HepG2 (cell line): ENCODE results near the gene PKP4. TPM values are rescaled to one million over a fixed set of nuclear protein-coding genes. Genes with fewer than 3 reads are reported as not detected.

ENCODE experiments used
- ATAC-seq: fragments of 200-7000 bp; cut with Tn5 transposase; 3 replicates; pipeline ENCODE4 v1.9.1; 2020; ENCODE audit warnings: mild to moderate bottlenecking, moderate library complexity
- BruUV-seq: library from RNA; stranded (reverse); fragments of 400-500 nt; replicated peaks from 2 replicates; lab custom pipeline; 2021; lab: Mats Ljungman, UMichigan
- CTCF ChIA-PET: fragments of 300-600 bp; formaldehyde crosslinking; extraction: SDS; loops from one replicate; lab custom pipeline; 2021; ENCODE audit warnings: low total read pairs, inconsistent platforms, low intra/inter-chr PET ratio; lab: Yijun Ruan, JAX
- POLR2A ChIA-PET: fragments of 350-600 bp; sonication (Branson Sonifier 250); formaldehyde crosslinking; loops from one replicate; lab custom pipeline; 2020; ENCODE audit warnings: antibody characterized with exemption, inconsistent platforms; lab: Yijun Ruan, JAX
- DNase-seq: peaks from one replicate; pipeline ENCODE4 v3.0.0-alpha.2; 2015; ENCODE audit warnings: low spot score
- FAIRE-seq: peaks from 3 replicates; lab custom pipeline; 2011; peaks lifted over from hg19 to GRCh38; lab: Jason Lieb, UNC
- H2AFZ ChIP-seq: one replicate; pipeline ENCODE4 v1.6.1; 2011; ENCODE audit warnings: low read length, inconsistent platforms
- H3K27ac ChIP-seq: fragments of 300-600 bp; 3 replicates; pipeline ENCODE4 v1.8.0; 2011; ENCODE audit warnings: mixed run types, mild to moderate bottlenecking, mixed read lengths, low read length, inconsistent platforms; ENCODE audit not compliant: insufficient read depth; ENCODE audit errors: extremely low read length
- H3K27me3 ChIP-seq, 2 experiments: fragments of 200-600 bp in 1 of 2; 2 replicates in 1 of 2; 3 replicates in 1 of 2; pipeline versions ENCODE4 v1.6.0 to v1.8.0; 2011; ENCODE audit warnings: low read length in 2 of 2, mild to moderate bottlenecking in 2 of 2, moderate library complexity in 2 of 2, inconsistent platforms in 1 of 2; ENCODE audit not compliant: insufficient read depth in 2 of 2, control insufficient read depth in 1 of 2
- H3K36me3 ChIP-seq, 2 experiments: fragments of 200-600 bp in 1 of 2; replicated peaks in 1 of 2; 2 replicates in 1 of 2; 3 replicates in 1 of 2; pipeline versions ENCODE4 v1.5.1 to v1.8.0; 2011; ENCODE audit warnings: low read length in 2 of 2, inconsistent platforms in 1 of 2; ENCODE audit not compliant: insufficient read depth in 2 of 2, control insufficient read depth in 1 of 2
- H3K4me1 ChIP-seq: 2 replicates; pipeline ENCODE4 v1.5.1; 2012; ENCODE audit warnings: low read length, inconsistent platforms; ENCODE audit not compliant: insufficient read depth
- H3K4me2 ChIP-seq: 2 replicates; pipeline ENCODE4 v1.6.0; 2011; ENCODE audit warnings: low read depth, low read length, inconsistent platforms
- H3K4me3 ChIP-seq, 3 experiments: fragments of 200-600 bp in 1 of 3; sonication (generic), shearing (Covaris generic) in 1 of 3; replicated peaks in 1 of 3; 2 replicates each; pipeline ENCODE4 v1.5.1; 2011 to 2016; ENCODE audit warnings: low read length in 3 of 3, inconsistent platforms in 2 of 3, low read depth in 2 of 3, mild to moderate bottlenecking in 2 of 3, control low read depth in 1 of 3, mixed read lengths in 1 of 3; ENCODE audit not compliant: insufficient read depth in 1 of 3
- H3K79me2 ChIP-seq: one replicate; pipeline ENCODE4 v1.6.1; 2011; ENCODE audit warnings: low read length, inconsistent platforms; ENCODE audit not compliant: insufficient read depth
- H3K9ac ChIP-seq: 2 replicates; pipeline ENCODE4 v1.6.0; 2011; ENCODE audit warnings: mild to moderate bottlenecking, low read depth, low read length, inconsistent platforms; ENCODE audit not compliant: insufficient read depth
- H3K9me3 ChIP-seq: 2 replicates; pipeline ENCODE4 v1.5.1; 2012; ENCODE audit warnings: mild to moderate bottlenecking, low read length
- H4K20me1 ChIP-seq: 2 replicates; pipeline ENCODE4 v1.6.0; 2011; ENCODE audit warnings: inconsistent platforms, mild to moderate bottlenecking, low read length, moderate library complexity; ENCODE audit not compliant: insufficient read depth
- GFI1 ChIP-seq: sonication (generic); formaldehyde crosslinking; IDR thresholded peaks from 2 replicates; pipeline ENCODE4 v1.5.0; 2020; ENCODE audit warnings: missing genetic modification reagents, mild to moderate bottlenecking, borderline replicate concordance
- MXD4 ChIP-seq: IDR thresholded peaks from 2 replicates; pipeline ENCODE4 v1.6.1; 2016; ENCODE audit warnings: mild to moderate bottlenecking, missing biosample characterization, missing genetic modification reagents
- MYC ChIP-seq: sonication (generic); formaldehyde crosslinking; IDR thresholded peaks from 2 replicates; pipeline ENCODE4 v1.9.0; 2021; ENCODE audit warnings: missing genetic modification reagents, borderline replicate concordance
- SRSF4 ChIP-seq: fragments of 200-400 bp; formaldehyde crosslinking; IDR thresholded peaks from one replicate; pipeline ENCODE4 v1.6.1; 2018; ENCODE audit warnings: mild to moderate bottlenecking, low read depth, low read length, moderate library complexity; ENCODE audit not compliant: poor library complexity, severe bottlenecking
- ZEB1 ChIP-seq: IDR thresholded peaks from 2 replicates; pipeline ENCODE4 v1.6.1; 2012; ENCODE audit warnings: mild to moderate bottlenecking, low read depth, inconsistent platforms; ENCODE audit not compliant: insufficient replicate concordance
- ZUFSP ChIP-seq: sonication (generic); formaldehyde crosslinking; IDR thresholded peaks from 2 replicates; pipeline ENCODE4 v1.9.0; 2021; ENCODE audit warnings: missing genetic modification reagents, mild to moderate bottlenecking, borderline replicate concordance
- WGBS: methylation state at CpG from one replicate; pipeline ENCODE4 v1.1.6; 2017; ENCODE audit warnings: low lambda C conversion rate; 5-methylcytosine and 5-hydroxymethylcytosine counted together
- in situ Hi-C: cut with HindIII; loops from 2 replicates; pipeline ENCODE4 v1.10.0; 2017; ENCODE audit warnings: low pct_unique_long_range_greater_than_20kb; ENCODE audit not compliant: extremely low pct_ligation_motif_present
- intact Hi-C: fragments of 100-400 bp; cut with micrococcal nuclease; formaldehyde crosslinking; loops from one replicate; pipeline ENCODE4 v1.10.0; 2022; ENCODE audit not compliant: unreplicated experiment
- polyA plus RNA-seq, 8 experiments: library from polyadenylated mRNA; depleted of rRNA in 3 of 8; stranded (reverse) in 7 of 8; unstranded in 1 of 8; fragments of >200 nt; fragmentation: Illumina TruSeq in 4 of 8; extraction: Trizol in 4 of 8; gene quantifications; 2 replicates each; pipeline versions ENCODE4 v1.2.1 to v1.2.3, GENCODE V29; 2011 to 2016; ENCODE audit warnings: low read depth in 4 of 8, missing spikeins in 1 of 8, mixed read lengths in 1 of 8; ENCODE audit not compliant: insufficient read depth in 1 of 8
- total RNA-seq, 5 experiments: library from RNA; depleted of rRNA; stranded (reverse); fragments of >200 nt; fragmentation: Illumina TruSeq; extraction: Trizol; gene quantifications; 2 replicates each; pipeline ENCODE4 v1.2.3, GENCODE V29; 2016; ENCODE audit warnings: low read depth in 1 of 5

Gene PKP4
- total and polyA plus RNA-seq, 2 of the 13 experiments (the other 11 are each of a cell fraction or from before 2014, with no cell fraction given) = 80.9 to 90.5 TPM

DNA sequence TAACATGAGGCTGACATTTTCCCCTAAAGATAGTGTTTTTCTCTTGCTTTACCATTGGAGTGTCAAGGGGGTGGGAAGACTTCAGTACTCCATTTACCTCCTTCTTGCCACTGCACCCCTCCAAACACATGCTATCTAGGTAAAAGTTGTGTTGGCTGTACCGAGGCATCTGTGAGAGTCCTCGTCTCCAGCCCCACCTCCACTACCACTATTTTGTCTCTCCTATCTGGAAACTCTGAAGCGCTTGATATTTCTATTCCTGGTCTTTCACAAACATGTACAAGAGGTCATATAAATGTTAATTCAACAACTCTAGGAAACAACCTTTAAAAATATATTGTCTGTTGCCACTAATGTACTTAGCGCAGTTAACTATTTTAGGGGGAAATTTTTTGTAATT lies 132.6 kb downstream of the PKP4 start:
- no peak overlapping the region for H2AFZ ChIP-seq
- peaks cover 9% of the 10 kb centered on the region for H3K4me1 ChIP-seq
- H3K27me3 ChIP-seq = no peaks in the 10 kb centered on the region
- H3K4me3 ChIP-seq = no peak overlapping the region
- DNase-seq (no peak), FAIRE-seq (no peak), ATAC-seq (no peak)
- H3K9ac ChIP-seq = no peak overlapping the region
- peaks cover 9% of the 10 kb centered on the region for H3K79me2 ChIP-seq
- BruUV-seq = no TSS peak
- no peak overlapping the region for H3K27ac ChIP-seq
- peaks cover 10% of the 10 kb centered on the region; the same call in 1 of the 2 replicates for H4K20me1 ChIP-seq
- H3K36me3 ChIP-seq = peaks cover 0 to 3% of the 10 kb centered on the region in 2 experiments; a peak in 3 of 5 replicates
- no peaks in the 10 kb centered on the region for H3K9me3 ChIP-seq
- CTCF ChIA-PET = no interaction called here
- H3K4me2 ChIP-seq = no peak overlapping the region
- POLR2A ChIA-PET = no interaction called here
- in situ Hi-C loops = no loop called here
- 96% methylated on average over 4 of the region's 4 CpGs for WGBS
- TF ChIP-seq ZEB1 (no peak), GFI1 (CRISPR knock-in tag) (no peak), ZUFSP (no peak), MXD4 (CRISPR knock-in tag) (no peak), MYC (no peak), SRSF4 (no peak)
- intact Hi-C loops = no loop called here
